Measurements from ENCODE around the gene A1CF. TPM values are rescaled to one million over a fixed set of nuclear protein-coding genes. Genes with fewer than 3 reads are reported as not detected.
"Not testable (repeated sequence)": the region's sequence is repeated elsewhere in the genome, so short reads cannot be mapped to it uniquely, and the experiment has no call there.

The A1CF gene
- total RNA-seq, 1 experiment from 2014 or later = not detected

GRCh38 chr10:50782017-50782416 lies 103.4 kb downstream of the A1CF start:
- H3K27ac ChIP-seq (ENCODE audit: low read length); H3K27me3 ChIP-seq (ENCODE audit: low read length); ATAC-seq; BruUV-seq (replicated peaks); CTCF ChIA-PET; H3K4me1 ChIP-seq (ENCODE audit: insufficient read depth, low read length); POLR2A ChIA-PET (ENCODE audit: unreplicated experiment); H3K4me3 ChIP-seq (ENCODE audit: low read length); H3K79me2 ChIP-seq (ENCODE audit: low read length); DNase-seq; intact Hi-C loops (cut with micrococcal nuclease); H4K20me1 ChIP-seq (ENCODE audit: low read length); H3F3A ChIP-seq (ENCODE audit: low read length, unreplicated experiment); H3K9me3 ChIP-seq (ENCODE audit: low read length); H3K4me2 ChIP-seq (ENCODE audit: low read length); H2AFZ ChIP-seq (ENCODE audit: low read length); H3K9me2 ChIP-seq (replicated peaks; ENCODE audit: low read length); H3K36me3 ChIP-seq (ENCODE audit: low read depth, low read length); H3K9ac ChIP-seq (ENCODE audit: low read length): not testable (repeated sequence)

GRCh38 chr10:50780036-50780435 lies 105.4 kb downstream of the A1CF start:
- H3K9me3 ChIP-seq (ENCODE audit: low read length); intact Hi-C loops (cut with micrococcal nuclease); CTCF ChIA-PET; H3K4me1 ChIP-seq (ENCODE audit: insufficient read depth, low read length); H2AFZ ChIP-seq (ENCODE audit: low read length); H4K20me1 ChIP-seq (ENCODE audit: low read length); ATAC-seq; H3K27ac ChIP-seq (ENCODE audit: low read length); H3K4me3 ChIP-seq (ENCODE audit: low read length); BruUV-seq (replicated peaks); H3K79me2 ChIP-seq (ENCODE audit: low read length); POLR2A ChIA-PET (ENCODE audit: unreplicated experiment); H3K9ac ChIP-seq (ENCODE audit: low read length); DNase-seq; H3K4me2 ChIP-seq (ENCODE audit: low read length); H3K9me2 ChIP-seq (replicated peaks; ENCODE audit: low read length); H3F3A ChIP-seq (ENCODE audit: low read length, unreplicated experiment); H3K36me3 ChIP-seq (ENCODE audit: low read depth, low read length); H3K27me3 ChIP-seq (ENCODE audit: low read length): not testable (repeated sequence)

GRCh38 chr10:50774868-50775267 lies 110.6 kb downstream of the A1CF start:
- H3K9ac ChIP-seq (ENCODE audit: low read length); H4K20me1 ChIP-seq (ENCODE audit: low read length); H3K9me2 ChIP-seq (replicated peaks; ENCODE audit: low read length); intact Hi-C loops (cut with micrococcal nuclease); POLR2A ChIA-PET (ENCODE audit: unreplicated experiment); H3K79me2 ChIP-seq (ENCODE audit: low read length); H3K36me3 ChIP-seq (ENCODE audit: low read depth, low read length); H3F3A ChIP-seq (ENCODE audit: low read length, unreplicated experiment); H3K4me1 ChIP-seq (ENCODE audit: insufficient read depth, low read length); BruUV-seq (replicated peaks); H2AFZ ChIP-seq (ENCODE audit: low read length); H3K27ac ChIP-seq (ENCODE audit: low read length); H3K4me2 ChIP-seq (ENCODE audit: low read length); H3K9me3 ChIP-seq (ENCODE audit: low read length); H3K4me3 ChIP-seq (ENCODE audit: low read length); CTCF ChIA-PET; H3K27me3 ChIP-seq (ENCODE audit: low read length): not testable (repeated sequence)
- peak; percentile 89 for ATAC-seq
- peak; percentile 40; the same call in 1 of the 2 replicates for TF ChIP-seq CTCF (conservative IDR thresholded peaks at IDR 0.05; ENCODE audit: low read depth, low read length)
- peak; percentile 36 for DNase-seq

- H3K4me1 ChIP-seq (ENCODE audit: insufficient read depth, low read length); H3K9ac ChIP-seq (ENCODE audit: low read length); H3F3A ChIP-seq (ENCODE audit: low read length, unreplicated experiment); H3K4me2 ChIP-seq (ENCODE audit: low read length); CTCF ChIA-PET; H4K20me1 ChIP-seq (ENCODE audit: low read length); H3K27ac ChIP-seq (ENCODE audit: low read length); ATAC-seq; POLR2A ChIA-PET (ENCODE audit: unreplicated experiment); intact Hi-C loops (cut with micrococcal nuclease); H3K9me2 ChIP-seq (replicated peaks; ENCODE audit: low read length); H3K9me3 ChIP-seq (ENCODE audit: low read length); BruUV-seq (replicated peaks); DNase-seq; H2AFZ ChIP-seq (ENCODE audit: low read length); H3K4me3 ChIP-seq (ENCODE audit: low read length); H3K36me3 ChIP-seq (ENCODE audit: low read depth, low read length); H3K79me2 ChIP-seq (ENCODE audit: low read length); H3K27me3 ChIP-seq (ENCODE audit: low read length): not testable (repeated sequence)
Measured at GRCh38 chr10:50772042-50772441, 113.4 kb downstream of the A1CF start.

GRCh38 chr10:50766774-50767513 lies 118.5 kb downstream of the A1CF start:
- H3K79me2 ChIP-seq (ENCODE audit: low read length); CTCF ChIA-PET; H3K27me3 ChIP-seq (ENCODE audit: low read length); H3K4me2 ChIP-seq (ENCODE audit: low read length); H3K9ac ChIP-seq (ENCODE audit: low read length); H3K36me3 ChIP-seq (ENCODE audit: low read depth, low read length); H3K9me2 ChIP-seq (replicated peaks; ENCODE audit: low read length); BruUV-seq (replicated peaks); H4K20me1 ChIP-seq (ENCODE audit: low read length); H3K27ac ChIP-seq (ENCODE audit: low read length); H2AFZ ChIP-seq (ENCODE audit: low read length); H3K4me3 ChIP-seq (ENCODE audit: low read length); H3K9me3 ChIP-seq (ENCODE audit: low read length); intact Hi-C loops (cut with micrococcal nuclease); H3K4me1 ChIP-seq (ENCODE audit: insufficient read depth, low read length); POLR2A ChIA-PET (ENCODE audit: unreplicated experiment); H3F3A ChIP-seq (ENCODE audit: low read length, unreplicated experiment): not testable (repeated sequence)
- ATAC-seq (peak; percentile 86), DNase-seq (peak; percentile 82)
